ENCODE data around the gene ZNF76. TPM values are rescaled to one million over a fixed set of nuclear protein-coding genes. Genes with fewer than 3 reads are reported as not detected.

Gene ZNF76
- total and polyA plus RNA-seq, 2 of the 13 experiments (the other 11 are each of a cell fraction or from before 2014, with no cell fraction given), result 13.2 to 26.4 TPM

GRCh38 chr6:35297601-35298481 is 38.3 kb downstream of the ZNF76 start, which contains the start of gene DEF6 (continued):
- TF ChIP-seq PCBP1 (IDR thresholded peaks at IDR 0.05; ENCODE audit: borderline replicate concordance, low read depth, low read length) (no peak), CHD4 (IDR thresholded peaks at IDR 0.05; ENCODE audit: borderline replicate concordance, low read length) (no peak), ZNF747 (CRISPR knock-in tag; IDR thresholded peaks at IDR 0.05; ENCODE audit: borderline replicate concordance) (peak; percentile 77; the same call in 1 of the 2 replicates), ZBTB33 (CRISPR knock-in tag; IDR thresholded peaks at IDR 0.05) (peak; percentile 58), ZNF446 (CRISPR knock-in tag; IDR thresholded peaks at IDR 0.05) (no peak), SP5 (CRISPR knock-in tag; IDR thresholded peaks at IDR 0.05; ENCODE audit: borderline replicate concordance, low read depth) (peak; percentile 63; the same call in 1 of the 2 replicates), ZNF792 (CRISPR knock-in tag; IDR thresholded peaks at IDR 0.05) (peak; percentile 70), STAG1 (CRISPR knock-in tag; IDR thresholded peaks at IDR 0.05) (peak; percentile 100), ZNF232 (CRISPR knock-in tag; IDR thresholded peaks at IDR 0.05; ENCODE audit: borderline replicate concordance) (0 out of 2 replicates have a peak, but pooled peaks have one; percentile 75), DZIP1 (CRISPR knock-in tag; IDR thresholded peaks at IDR 0.05) (peak; percentile 98), ZBTB42 (CRISPR knock-in tag; IDR thresholded peaks at IDR 0.05) (peak; percentile 77; the same call in 1 of the 2 replicates), HDAC1 (CRISPR knock-in tag; IDR thresholded peaks at IDR 0.05) (peak; percentile 90), RBM22 (optimal IDR thresholded peaks at IDR 0.05; ENCODE audit: low read length) (no peak), UBTF (CRISPR knock-in tag; IDR thresholded peaks at IDR 0.05) (peak; percentile 80), ZZZ3 (CRISPR knock-in tag; IDR thresholded peaks at IDR 0.05; ENCODE audit: borderline replicate concordance) (peak; percentile 65; the same call in 1 of the 2 replicates), ZBTB25 (CRISPR knock-in tag; IDR thresholded peaks at IDR 0.05) (peak; percentile 76), HNRNPL (IDR thresholded peaks at IDR 0.05; ENCODE audit: low read depth, low read length) (peak; percentile 90), HOXD1 (CRISPR knock-in tag; IDR thresholded peaks at IDR 0.05) (peak; percentile 50; the same call in 1 of the 2 replicates), ZKSCAN8 (CRISPR knock-in tag; IDR thresholded peaks at IDR 0.05; ENCODE audit: borderline replicate concordance) (peak; percentile 76; the same call in 1 of the 2 replicates)
